ENCODE measurements around the gene C16orf74. TPM values are rescaled to one million over a fixed set of nuclear protein-coding genes. Genes with fewer than 3 reads are reported as not detected.

The C16orf74 gene
- total RNA-seq, 1 donor from 2014 or later: 2.1 TPM

GRCh38 chr16:85673529-85674417, 77.1 kb downstream of the C16orf74 start:
- Mint-ChIP-seq H3K27me3 (ENCODE audit: unreplicated experiment) (no peaks in the 10 kb centered on the region), H3K36me3 (ENCODE audit: unreplicated experiment) (peaks cover 46% of the 10 kb centered on the region), H3K27ac (ENCODE audit: unreplicated experiment) (no peak overlapping the region), H3K9me3 (ENCODE audit: unreplicated experiment) (no peaks in the 10 kb centered on the region), H3K4me3 (ENCODE audit: unreplicated experiment) (no peak overlapping the region), H3K4me1 (ENCODE audit: unreplicated experiment) (no peaks in the 10 kb centered on the region)
- DNase-seq (ENCODE audit: extremely low spot score, unreplicated experiment): no peak
- TF ChIP-seq CTCF (IDR thresholded peaks at IDR 0.05): no peak

DNA sequence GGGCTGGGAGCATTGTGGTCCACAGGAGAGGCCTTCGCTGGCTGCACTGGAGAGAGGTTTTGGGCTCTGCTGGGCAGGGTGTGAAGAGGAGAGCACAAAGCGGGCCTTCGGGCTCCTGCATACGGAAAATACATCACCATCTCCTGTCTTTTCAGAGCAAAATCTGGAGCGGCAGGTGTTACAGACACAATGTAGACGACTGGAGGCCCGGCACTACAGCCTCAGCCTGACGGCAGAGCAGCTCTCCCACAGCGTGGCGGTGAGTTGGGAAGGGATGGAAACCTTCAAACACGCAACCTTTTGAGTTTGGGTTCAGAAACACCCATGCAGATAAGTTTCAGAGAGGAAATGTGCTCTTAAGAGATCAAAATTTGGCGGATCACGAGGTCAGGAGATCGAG, 80.1 kb downstream of the C16orf74 start:
- Mint-ChIP-seq H3K4me1 (ENCODE audit: unreplicated experiment) (no peaks in the 10 kb centered on the region), H3K27me3 (ENCODE audit: unreplicated experiment) (no peaks in the 10 kb centered on the region), H3K4me3 (ENCODE audit: unreplicated experiment) (no peak overlapping the region), H3K27ac (ENCODE audit: unreplicated experiment) (no peak overlapping the region), H3K36me3 (ENCODE audit: unreplicated experiment) (peaks cover 58% of the 10 kb centered on the region), H3K9me3 (ENCODE audit: unreplicated experiment) (no peaks in the 10 kb centered on the region)
- TF ChIP-seq CTCF (IDR thresholded peaks at IDR 0.05): no peak
- DNase-seq (ENCODE audit: extremely low spot score, unreplicated experiment): no peak

GRCh38 chr16:85668676-85669424, 82.0 kb downstream of the C16orf74 start:
- H3K27ac Mint-ChIP-seq (ENCODE audit: unreplicated experiment): no peak overlapping the region
- H3K9me3 Mint-ChIP-seq (ENCODE audit: unreplicated experiment): no peaks in the 10 kb centered on the region
- peaks cover 59% of the 10 kb centered on the region for H3K36me3 Mint-ChIP-seq (ENCODE audit: unreplicated experiment)
- no peak overlapping the region for H3K4me3 Mint-ChIP-seq (ENCODE audit: unreplicated experiment)
- DNase-seq (ENCODE audit: extremely low spot score, unreplicated experiment): no peak
- no peaks in the 10 kb centered on the region for H3K27me3 Mint-ChIP-seq (ENCODE audit: unreplicated experiment)
- no peaks in the 10 kb centered on the region for H3K4me1 Mint-ChIP-seq (ENCODE audit: unreplicated experiment)
- TF ChIP-seq CTCF (IDR thresholded peaks at IDR 0.05): no peak

DNA sequence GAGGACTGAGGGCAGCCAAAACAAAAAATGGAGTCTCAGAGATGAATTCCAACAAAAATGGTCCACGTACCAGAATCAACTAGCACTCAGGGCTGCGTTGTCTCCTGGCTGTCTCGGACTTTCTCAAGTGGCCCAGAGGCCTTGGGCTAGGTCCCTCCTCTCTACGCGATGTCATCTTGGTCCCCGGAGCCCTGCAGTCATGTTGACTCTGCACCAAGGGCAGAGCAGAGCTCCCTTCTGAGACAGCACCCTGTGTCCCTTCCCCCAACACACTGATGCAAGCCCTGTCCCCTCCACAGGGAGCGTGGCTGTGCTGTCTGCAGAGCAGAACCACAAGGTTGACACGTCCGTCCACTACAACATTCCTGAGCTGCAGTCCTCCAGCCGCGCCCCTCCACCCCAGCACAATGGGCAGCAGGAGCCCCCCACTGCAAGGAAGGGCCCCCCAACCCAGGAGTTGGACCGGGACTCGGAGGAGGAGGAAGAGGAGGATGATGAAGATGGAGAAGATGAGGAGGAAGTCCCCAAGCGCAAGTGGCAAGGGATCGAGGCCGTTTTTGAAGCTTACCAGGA, 83.0 kb downstream of the C16orf74 start:
- Mint-ChIP-seq H3K27ac (ENCODE audit: unreplicated experiment) (no peak overlapping the region), H3K27me3 (ENCODE audit: unreplicated experiment) (no peaks in the 10 kb centered on the region), H3K4me3 (ENCODE audit: unreplicated experiment) (no peak overlapping the region), H3K9me3 (ENCODE audit: unreplicated experiment) (no peaks in the 10 kb centered on the region), H3K36me3 (ENCODE audit: unreplicated experiment) (peaks cover 59% of the 10 kb centered on the region), H3K4me1 (ENCODE audit: unreplicated experiment) (no peaks in the 10 kb centered on the region)
- no peak for TF ChIP-seq CTCF (IDR thresholded peaks at IDR 0.05)
- DNase-seq (ENCODE audit: extremely low spot score, unreplicated experiment): no peak

DNA sequence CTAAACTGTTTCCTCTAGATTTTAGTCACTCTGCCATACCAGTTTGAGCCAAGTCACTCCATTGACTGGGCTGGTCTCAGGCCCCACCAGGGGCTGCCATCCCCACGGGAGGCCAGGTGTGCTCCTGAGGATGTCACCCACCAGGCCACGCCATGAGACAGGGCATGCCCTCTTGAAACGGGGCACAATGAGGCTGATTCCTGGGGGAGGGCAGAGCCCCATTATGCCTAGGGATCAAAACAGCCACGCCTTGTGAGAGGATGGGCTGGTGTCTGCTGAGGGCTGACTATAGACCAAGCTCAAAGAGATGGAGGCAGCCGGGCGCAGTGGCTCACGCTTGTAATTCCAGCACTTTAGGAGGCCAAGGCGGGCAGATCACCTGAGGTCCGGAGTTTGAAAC, 83.6 kb downstream of the C16orf74 start:
- Mint-ChIP-seq H3K27ac (ENCODE audit: unreplicated experiment) (no peak overlapping the region), H3K4me3 (ENCODE audit: unreplicated experiment) (no peak overlapping the region), H3K27me3 (ENCODE audit: unreplicated experiment) (no peaks in the 10 kb centered on the region), H3K4me1 (ENCODE audit: unreplicated experiment) (no peaks in the 10 kb centered on the region), H3K36me3 (ENCODE audit: unreplicated experiment) (peaks cover 58% of the 10 kb centered on the region), H3K9me3 (ENCODE audit: unreplicated experiment) (no peaks in the 10 kb centered on the region)
- TF ChIP-seq CTCF (IDR thresholded peaks at IDR 0.05): no peak
- DNase-seq (ENCODE audit: extremely low spot score, unreplicated experiment): no peak

Data from osteocyte (in vitro differentiated cells).